DMS153 treated with DMSO at 0.1 percent for 48 hours (cell line): ENCODE results near the gene IFI44L.

Experiments used
- DNase-seq: peaks from one replicate; lab custom pipeline; 2025; ENCODE audit not compliant: unreplicated experiment; lab: John Stamatoyannopoulos, UW

IFI44L gene

GRCh38 chr1:78687315-78687714 lies 67.1 kb downstream of the IFI44L start:
- DNase-seq = no peak

DNA sequence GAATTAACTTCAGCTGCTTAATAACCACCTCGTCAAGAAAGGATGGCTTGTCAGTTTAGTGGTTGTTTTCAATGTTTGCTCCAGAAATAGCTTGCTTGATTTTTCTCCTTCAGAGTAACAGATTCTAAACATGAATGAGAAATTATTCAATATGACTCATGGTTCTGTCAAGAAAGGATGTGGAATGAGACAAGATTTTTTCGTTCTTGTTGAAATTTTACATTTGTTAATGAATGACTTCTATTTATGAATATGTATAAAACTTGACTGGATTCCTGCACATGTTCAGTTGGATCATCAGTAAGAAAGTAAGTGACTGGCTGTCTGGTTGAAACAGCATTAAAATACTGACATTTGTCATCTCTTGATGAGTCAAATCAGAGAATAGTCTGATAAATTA lies 67.7 kb downstream of the IFI44L start:
- no peak for DNase-seq

DNA sequence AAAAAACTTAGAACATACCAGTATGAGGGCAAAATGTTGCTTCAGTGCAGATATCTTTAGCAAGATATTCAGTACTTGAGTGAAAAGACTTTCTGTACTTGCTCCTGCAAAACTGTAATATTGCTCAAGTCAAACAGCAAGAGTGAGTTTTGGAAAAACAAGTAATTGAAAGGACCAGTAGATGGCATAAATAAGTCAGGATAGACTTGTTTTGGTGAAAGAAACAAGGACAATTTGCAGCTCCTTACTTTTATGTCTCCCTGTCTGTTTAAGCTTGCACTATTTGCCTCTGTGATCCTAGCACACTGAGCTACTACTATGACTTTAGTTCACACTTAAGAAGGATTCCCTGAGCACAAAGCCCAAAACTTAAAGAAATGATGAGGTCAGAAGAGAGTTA lies 68.4 kb downstream of the IFI44L start:
- DNase-seq = no peak

DNA sequence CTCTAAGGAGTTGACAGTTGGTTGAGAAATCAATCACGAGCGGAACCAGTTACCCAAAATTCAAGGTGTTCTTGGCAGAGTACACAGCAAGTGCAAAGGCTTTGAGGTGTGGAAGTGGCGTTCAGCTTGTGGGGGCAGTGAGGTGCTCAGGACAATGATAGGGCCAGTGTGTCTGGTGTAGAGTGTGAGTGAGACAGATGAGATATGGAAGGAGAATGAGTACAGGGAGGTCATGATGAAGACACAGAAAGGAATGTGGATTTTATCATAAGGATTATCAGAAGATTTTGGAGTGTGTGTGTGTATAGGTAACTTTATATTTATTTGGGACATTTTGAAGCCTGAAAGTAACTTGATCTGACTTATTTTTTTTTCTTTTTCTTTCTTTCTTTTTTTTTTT lies 70.3 kb downstream of the IFI44L start:
- no peak for DNase-seq

DNA sequence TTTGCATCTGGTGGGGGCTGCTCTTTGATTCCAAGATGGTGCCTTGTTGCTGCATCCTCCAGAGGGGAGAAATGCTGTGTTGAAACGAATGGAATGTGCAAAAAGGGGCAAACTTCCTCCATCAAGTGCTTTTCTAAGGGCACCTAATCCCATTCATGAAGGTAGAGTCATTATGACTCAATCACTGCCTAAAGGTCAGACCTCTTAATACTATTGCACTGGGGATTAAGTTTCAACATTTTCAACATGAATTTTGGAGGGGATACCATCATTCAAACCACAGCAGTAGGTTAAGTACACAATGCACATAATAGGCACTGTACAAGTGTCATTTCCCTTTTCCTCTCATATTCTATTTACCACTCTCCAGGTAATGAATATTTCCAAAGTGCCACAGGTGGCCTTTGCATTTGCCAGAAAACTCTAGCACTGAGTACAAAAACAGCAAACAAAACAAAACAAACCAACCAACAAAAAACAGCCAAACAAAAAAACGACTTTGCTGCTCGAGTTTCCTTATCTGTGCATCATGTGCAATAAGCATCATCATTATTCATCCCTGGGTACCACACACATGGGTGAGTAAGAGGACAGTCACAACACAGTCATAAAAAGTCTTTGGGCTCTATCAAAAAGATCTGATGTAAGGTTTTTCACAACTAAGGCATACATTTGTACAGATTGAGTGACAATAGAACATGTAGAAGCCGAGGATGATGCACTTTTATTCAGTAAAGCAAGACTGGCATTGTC lies 71.9 kb downstream of the IFI44L start:
- no peak for DNase-seq
